ENCODE data around the gene KPNA2. TPM values are rescaled to one million over a fixed set of nuclear protein-coding genes. Genes with fewer than 3 reads are reported as not detected.
A peak's percentile ranks its signal among the peaks of the same experiment; 100 is the strongest.

The KPNA2 gene
- total and polyA plus RNA-seq, 9 of the 15 experiments (the other 6 are each of a cell fraction or from before 2014, with no cell fraction given), result 132 to 984 (median 241) TPM

DNA sequence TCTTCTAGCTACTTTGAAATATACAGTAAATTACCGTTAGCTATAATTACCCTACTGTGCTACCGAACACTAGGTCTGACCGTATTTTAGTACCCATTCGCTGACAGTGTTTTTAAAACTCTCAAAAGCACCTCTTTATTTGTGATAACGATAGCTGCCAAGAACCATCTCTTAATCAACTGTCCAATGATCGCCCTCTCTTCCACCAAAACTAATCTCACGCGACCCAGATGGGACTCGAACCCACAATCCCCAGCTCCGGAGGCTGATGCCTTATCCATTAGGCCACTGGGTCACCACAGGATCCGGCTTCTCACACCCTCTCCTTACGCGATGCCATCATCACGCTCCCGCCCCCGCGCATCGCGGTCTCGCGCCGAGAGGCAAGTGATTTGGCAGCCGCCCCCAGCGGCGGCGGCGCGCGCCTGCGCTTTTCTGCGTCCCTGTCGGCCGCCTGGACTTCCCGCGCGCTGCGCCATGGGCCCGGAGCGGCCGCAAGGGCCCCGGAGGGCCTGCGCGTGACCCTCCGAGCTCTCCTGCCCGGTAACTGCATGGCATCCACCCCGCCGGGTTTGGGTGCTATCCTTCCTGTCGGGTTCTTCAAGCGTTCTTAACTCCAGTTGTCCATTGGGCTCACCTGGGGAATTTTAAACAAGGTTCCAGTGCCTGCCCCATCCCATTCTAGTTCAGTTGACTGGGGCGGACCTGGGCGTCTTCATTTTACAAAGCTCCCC lies 15.7 kb upstream of the KPNA2 start (continued):
- TF ChIP-seq, protein P1, sequence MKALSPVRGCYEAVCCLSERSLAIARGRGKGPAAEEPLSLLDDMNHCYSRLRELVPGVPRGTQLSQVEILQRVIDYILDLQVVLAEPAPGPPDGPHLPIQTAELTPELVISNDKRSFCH (CRISPR knock-in tag; IDR thresholded peaks at IDR 0.05), result no peak
- TF ChIP-seq, protein P1 (tag; IDR thresholded peaks at IDR 0.05), result peak; percentile 79
- TF ChIP-seq ZSCAN29 (IDR thresholded peaks at IDR 0.05) (peak; percentile 63; the same call in 1 of the 2 replicates), ZNF431 (CRISPR knock-in tag; IDR thresholded peaks at IDR 0.05) (peak; percentile 65; the same call in 1 of the 2 replicates), RBM25 (IDR thresholded peaks at IDR 0.05; ENCODE audit: low read depth, low read length, severe bottlenecking) (peak; percentile 31), TRIM24 (IDR thresholded peaks at IDR 0.05) (peak in 1 of 2 experiments; percentile 62; a peak in 2 of 4 replicates), ARID1B (IDR thresholded peaks at IDR 0.05) (peak; percentile 58; the same call in 1 of the 2 replicates), ATF1 (CRISPR knock-in tag; IDR thresholded peaks at IDR 0.05) (no peak), ATF1 (tag; IDR thresholded peaks at IDR 0.05) (peak; percentile 86), HEY1 (CRISPR knock-in tag; IDR thresholded peaks at IDR 0.05; ENCODE audit: borderline replicate concordance) (no peak), TCFL5 (CRISPR knock-in tag; conservative IDR thresholded peaks at IDR 0.05) (no peak; the same call in 1 of the 2 replicates), MAX (CRISPR knock-in tag; IDR thresholded peaks at IDR 0.05) (peak; percentile 93), EP400 (IDR thresholded peaks at IDR 0.05) (peak; percentile 62), NFIC (IDR thresholded peaks at IDR 0.05) (peak; percentile 92), TGIF2 (CRISPR knock-in tag; IDR thresholded peaks at IDR 0.05) (no peak; the same call in 1 of the 2 replicates), BMI1 (IDR thresholded peaks at IDR 0.05; ENCODE audit: low read length) (0 out of 2 replicates have a peak, but pooled peaks have one; percentile 16), RAD21 (CRISPR knock-in tag; conservative IDR thresholded peaks at IDR 0.05 in 1 of 2, IDR thresholded peaks at IDR 0.05 in 1 of 2) (peak in 1 of 2 experiments; percentile 9; a peak in 1 of 4 replicates), ZNF445 (CRISPR knock-in tag; IDR thresholded peaks at IDR 0.05; ENCODE audit: low read depth) (no peak), SAFB2 (IDR thresholded peaks at IDR 0.05; ENCODE audit: borderline replicate concordance, low read depth, low read length, severe bottlenecking) (no peak), MCM2 (IDR thresholded peaks at IDR 0.05; ENCODE audit: low read depth) (no peak), NFE2 (IDR thresholded peaks at IDR 0.05; ENCODE audit: low read depth) (peak; percentile 30; the same call in 1 of the 2 replicates), TCF7 (IDR thresholded peaks at IDR 0.05; ENCODE audit: borderline replicate concordance) (0 out of 2 replicates have a peak, but pooled peaks have one; percentile 13), NR4A1 (CRISPR knock-in tag; IDR thresholded peaks at IDR 0.05) (no peak), NR4A1 (tag; IDR thresholded peaks at IDR 0.05) (peak; percentile 77), NR3C1 (CRISPR knock-in tag; IDR thresholded peaks at IDR 0.05) (peak; percentile 30; the same call in 1 of the 2 replicates), NFE2L1 (tag; IDR thresholded peaks at IDR 0.05; ENCODE audit: borderline replicate concordance, low read depth) (no peak), HIVEP1 (CRISPR knock-in tag; IDR thresholded peaks at IDR 0.05) (peak; percentile 32; the same call in 1 of the 2 replicates), SMARCA5 (IDR thresholded peaks at IDR 0.05) (0 out of 2 replicates have a peak, but pooled peaks have one; percentile 17), SAP30 (IDR thresholded peaks at IDR 0.05; ENCODE audit: borderline replicate concordance, insufficient read depth, low read depth, low read length, poor library complexity, severe bottlenecking) (no peak)
- TF ChIP-seq, protein P2, sequence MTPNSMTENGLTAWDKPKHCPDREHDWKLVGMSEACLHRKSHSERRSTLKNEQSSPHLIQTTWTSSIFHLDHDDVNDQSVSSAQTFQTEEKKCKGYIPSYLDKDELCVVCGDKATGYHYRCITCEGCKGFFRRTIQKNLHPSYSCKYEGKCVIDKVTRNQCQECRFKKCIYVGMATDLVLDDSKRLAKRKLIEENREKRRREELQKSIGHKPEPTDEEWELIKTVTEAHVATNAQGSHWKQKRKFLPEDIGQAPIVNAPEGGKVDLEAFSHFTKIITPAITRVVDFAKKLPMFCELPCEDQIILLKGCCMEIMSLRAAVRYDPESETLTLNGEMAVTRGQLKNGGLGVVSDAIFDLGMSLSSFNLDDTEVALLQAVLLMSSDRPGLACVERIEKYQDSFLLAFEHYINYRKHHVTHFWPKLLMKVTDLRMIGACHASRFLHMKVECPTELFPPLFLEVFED (CRISPR knock-in tag; conservative IDR thresholded peaks at IDR 0.05), result peak; percentile 82; the same call in 1 of the 2 replicates

All from K562 (cell line).